ENCODE measurements around the gene LCP2.

Gene LCP2

GRCh38 chr5:170297589-170298462 is at the start of gene LCP2:
Gene LCP2, minus strand, starts transcription at chr5:170297777. Its CDS starts 166 bp downstream, at chr5:170297611.
- peak in 1 of 2 donors; percentile 55 for DNase-seq (ENCODE audit: low read depth in 2 of 2)

GRCh38 chr5:170347022-170347567 is 49.5 kb upstream of the LCP2 start:
- no peak for DNase-seq (ENCODE audit: low read depth in 2 of 2)

DNA sequence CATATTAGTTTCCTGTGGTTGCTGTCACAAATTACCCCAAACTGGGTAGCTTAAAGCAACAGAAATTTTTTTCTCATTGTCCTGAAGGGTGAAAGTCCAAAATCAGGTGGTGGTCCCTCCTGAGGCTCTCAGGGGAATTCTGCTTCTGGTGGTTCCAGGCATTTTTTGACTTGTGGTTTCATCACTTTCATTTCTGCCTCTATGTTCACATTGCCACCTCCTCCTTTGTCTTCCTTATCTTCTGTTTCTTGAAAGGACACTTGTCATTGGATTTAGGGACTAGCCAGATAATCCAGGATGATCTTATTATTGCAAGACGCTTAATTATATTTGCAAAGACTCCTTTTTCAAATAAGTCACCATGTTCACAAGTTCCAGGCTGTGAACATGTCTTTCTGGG is 48.4 kb upstream of the LCP2 start:
- no peak for DNase-seq (ENCODE audit: low read depth in 2 of 2)

DNA sequence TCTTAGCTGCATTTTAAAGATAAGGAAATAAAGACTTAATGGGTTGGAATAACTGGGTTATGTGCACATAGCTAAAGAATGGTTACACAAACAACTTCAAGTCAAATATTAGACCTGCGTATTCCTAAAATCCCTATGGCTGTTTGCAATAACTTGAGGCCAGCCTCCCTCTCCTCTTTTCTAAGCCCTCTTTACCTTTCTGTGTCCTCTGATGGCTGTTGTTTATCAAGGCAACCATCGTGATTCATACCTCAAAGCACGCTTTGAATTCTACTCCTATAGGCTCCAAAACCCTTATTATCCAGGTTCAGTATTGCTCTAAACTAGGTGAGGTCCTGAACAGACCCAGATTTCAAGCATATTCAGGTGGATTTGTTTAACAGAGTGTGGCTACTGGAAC is 45.6 kb upstream of the LCP2 start:
- no peak for DNase-seq (ENCODE audit: low read depth in 2 of 2)

- DNase-seq (ENCODE audit: low read depth in 2 of 2), result no peak
These were observed 44.7 kb upstream of the LCP2 start for GRCh38 chr5:170342153-170342725.

- DNase-seq (ENCODE audit: low read depth in 2 of 2), result no peak
These were observed 44.0 kb upstream of the LCP2 start for GRCh38 chr5:170341545-170341944.

GRCh38 chr5:170339780-170340167 is 42.2 kb upstream of the LCP2 start:
- no peak for DNase-seq (ENCODE audit: low read depth in 2 of 2)

GRCh38 chr5:170338933-170339779 is 41.6 kb upstream of the LCP2 start:
- peak; percentile 34 to 44 for DNase-seq (ENCODE audit: low read depth in 2 of 2)

- no peak for DNase-seq (ENCODE audit: low read depth in 2 of 2)
These were observed 40.7 kb upstream of the LCP2 start for GRCh38 chr5:170338291-170338690.

DNA sequence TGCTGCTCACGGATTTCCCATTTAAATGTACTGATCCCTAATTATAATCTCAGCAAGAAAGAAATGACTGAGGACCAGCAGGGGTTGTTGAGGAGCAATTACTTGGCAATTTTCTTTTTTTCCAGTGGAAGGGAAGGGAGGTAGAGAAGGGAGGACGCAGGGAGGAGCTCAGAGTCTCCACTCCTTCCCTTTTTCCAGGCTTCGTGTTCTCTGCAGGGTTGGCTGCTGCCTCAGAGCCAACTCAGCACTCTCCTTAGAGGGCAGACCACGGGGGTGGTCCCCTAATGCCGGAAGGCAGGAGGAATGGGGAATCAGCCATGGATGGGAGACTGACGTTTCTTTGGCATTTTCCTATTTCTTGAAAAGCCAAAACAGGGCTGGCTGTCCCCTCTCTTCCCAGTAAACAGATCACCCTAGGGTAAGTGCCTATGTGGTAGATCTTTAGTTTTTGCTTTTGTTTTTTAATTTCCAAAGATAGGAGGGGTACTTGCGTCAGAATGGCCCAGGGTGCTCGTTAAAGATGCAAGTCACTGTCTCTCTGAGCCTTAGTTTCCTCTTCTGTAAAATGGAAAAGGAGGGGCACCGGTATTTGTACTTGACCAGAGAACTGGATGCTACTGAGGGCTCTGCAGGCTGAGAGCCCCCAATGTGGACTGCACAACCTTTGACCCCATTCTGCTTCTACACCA is 39.6 kb upstream of the LCP2 start:
- no peak for DNase-seq (ENCODE audit: low read depth in 2 of 2)

DNA sequence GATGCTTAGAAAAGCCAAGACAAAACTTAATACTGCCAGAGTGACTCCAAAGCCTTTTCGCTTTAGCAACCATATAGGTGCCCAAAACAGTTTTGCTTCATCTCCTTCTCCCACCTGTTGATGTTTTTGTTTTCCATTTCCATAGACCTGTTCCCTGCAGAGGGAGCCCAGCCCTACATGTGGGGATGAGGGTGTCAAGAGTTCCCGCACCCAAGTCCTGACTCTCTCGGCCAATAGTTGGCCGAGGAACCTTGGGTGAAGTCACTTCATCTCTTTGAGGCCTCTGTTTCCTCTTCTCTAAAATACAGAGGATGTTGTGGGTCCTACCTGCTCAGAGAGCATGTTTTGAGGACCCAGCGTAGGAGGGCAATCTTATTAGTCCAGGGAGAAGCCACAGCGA is 38.5 kb upstream of the LCP2 start:
- DNase-seq (ENCODE audit: low read depth in 2 of 2), result no peak

DNA sequence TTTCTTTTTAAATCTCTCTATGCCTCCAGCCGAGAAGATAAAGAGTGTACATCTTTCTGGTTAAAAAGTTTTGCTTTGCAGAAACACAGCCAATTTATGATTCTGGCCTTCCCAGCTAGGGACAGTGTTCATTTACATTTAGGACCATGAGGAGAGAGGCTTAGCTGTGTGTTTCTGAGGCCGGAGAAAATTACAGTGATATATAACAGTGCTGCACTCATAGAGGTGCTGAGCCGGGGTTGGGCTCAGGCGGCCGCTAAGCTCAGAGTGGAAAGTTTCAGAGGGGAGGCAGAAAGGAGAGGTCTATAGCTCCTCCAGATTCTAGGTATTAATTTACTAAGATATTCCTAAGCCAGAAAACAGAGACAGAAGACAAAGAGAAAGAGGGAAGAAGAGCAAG is 37.0 kb upstream of the LCP2 start:
- DNase-seq (ENCODE audit: low read depth in 2 of 2), result no peak

GRCh38 chr5:170333161-170333910 is 35.8 kb upstream of the LCP2 start:
- peak; percentile 24 to 59 for DNase-seq (ENCODE audit: low read depth in 2 of 2)

DNA sequence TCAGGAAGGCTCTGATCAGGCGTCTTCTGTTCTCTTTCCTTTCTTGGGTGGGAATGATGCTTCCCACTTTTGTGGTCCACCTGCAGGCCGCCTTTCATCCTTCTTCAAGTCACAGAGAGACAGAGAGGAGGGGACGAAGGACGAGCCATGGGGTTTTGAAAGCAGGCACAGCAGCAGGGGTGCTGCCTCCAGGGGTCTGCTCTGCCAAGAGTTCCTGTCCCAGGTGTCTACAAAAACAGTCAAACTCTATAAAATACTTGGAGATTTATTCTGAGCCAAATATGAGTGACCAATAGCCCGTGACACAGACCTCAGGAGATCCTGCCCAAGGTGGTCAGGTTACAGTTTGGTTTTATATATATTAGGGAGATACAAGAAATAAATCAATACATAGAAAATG is 34.5 kb upstream of the LCP2 start:
- no peak for DNase-seq (ENCODE audit: low read depth in 2 of 2)

DNA sequence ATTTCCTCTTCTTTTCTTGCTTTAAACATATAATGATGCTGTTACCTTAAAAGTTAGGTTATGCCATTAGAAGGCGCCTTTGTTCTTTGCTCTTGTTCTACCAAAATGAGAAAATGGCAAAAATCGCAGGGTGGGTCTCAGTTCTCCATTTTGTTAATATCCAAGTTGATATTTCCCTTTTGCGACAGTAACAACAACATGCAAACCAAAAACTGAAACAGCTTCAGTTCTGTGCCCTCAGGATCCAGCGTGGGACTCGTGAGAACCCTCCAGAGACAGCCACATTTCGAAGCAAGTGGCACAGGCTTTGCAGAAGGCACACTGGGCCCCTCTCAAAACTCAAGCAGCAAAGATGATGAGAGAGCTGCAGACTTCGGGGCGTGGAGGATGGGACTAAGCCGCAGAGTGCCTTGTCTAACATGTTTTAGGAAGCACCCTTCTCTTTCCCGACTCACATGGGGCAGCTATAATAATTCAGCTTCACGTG is 33.0 kb upstream of the LCP2 start:
- DNase-seq (ENCODE audit: low read depth in 2 of 2), result no peak

GRCh38 chr5:170329524-170329923 is 31.9 kb upstream of the LCP2 start:
- DNase-seq (ENCODE audit: low read depth in 2 of 2), result no peak

- DNase-seq (ENCODE audit: low read depth in 2 of 2), result no peak
These were observed 30.3 kb upstream of the LCP2 start for GRCh38 chr5:170327829-170328228.

- no peak for DNase-seq (ENCODE audit: low read depth in 2 of 2)
These were observed 29.6 kb upstream of the LCP2 start for GRCh38 chr5:170327168-170327567.

DNA sequence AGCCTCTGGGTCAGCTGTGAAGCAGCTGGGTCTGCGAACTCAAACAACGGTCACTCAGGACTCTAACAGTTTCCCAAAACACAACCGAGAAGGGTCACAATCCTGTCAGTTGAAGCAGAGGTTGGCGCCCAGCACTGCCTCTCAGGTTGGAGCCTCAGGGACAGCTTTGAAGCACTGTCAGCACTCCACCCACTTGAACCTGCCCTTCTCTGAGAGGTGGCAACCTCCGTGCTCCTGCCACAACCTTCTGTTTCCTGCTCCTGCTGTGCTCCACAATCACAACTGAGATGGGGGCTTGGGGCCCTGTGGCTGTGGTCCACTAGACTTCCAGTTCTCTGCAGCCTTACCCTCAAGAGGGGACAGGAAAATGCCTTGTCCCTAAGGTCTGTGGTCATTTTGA is 21.7 kb upstream of the LCP2 start:
- no peak for DNase-seq (ENCODE audit: low read depth in 2 of 2)

DNA sequence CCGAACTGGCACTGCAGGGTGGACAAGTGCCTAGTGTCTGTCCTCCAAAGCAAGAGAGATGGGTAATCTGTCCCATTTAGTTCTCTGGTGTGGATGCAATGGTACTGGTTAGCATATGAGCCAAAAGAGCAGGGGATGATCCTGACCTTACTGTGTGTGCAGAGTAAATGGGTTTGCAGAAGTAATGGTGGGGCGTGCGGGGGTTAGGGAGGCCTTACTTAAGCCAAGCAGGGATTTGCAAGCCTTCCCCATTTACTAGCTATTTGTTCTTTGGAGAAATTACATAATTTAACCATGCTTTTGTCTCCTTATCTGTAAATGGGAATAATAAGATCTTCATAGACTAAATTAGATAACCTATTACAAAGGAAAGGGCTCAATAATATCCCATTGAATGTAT is 19.9 kb upstream of the LCP2 start:
- no peak for DNase-seq (ENCODE audit: low read depth in 2 of 2)

GRCh38 chr5:170316937-170317336 is 19.4 kb upstream of the LCP2 start:
- DNase-seq (ENCODE audit: low read depth in 2 of 2), result no peak
